Neural crest cell (in vitro differentiated cells): ENCODE results near the gene HERC5. TPM values are rescaled to one million over a fixed set of nuclear protein-coding genes. Genes with fewer than 3 reads are reported as not detected.

Experiments
- DNase-seq: peaks from one replicate; pipeline ENCODE4 v3.0.0; 2021; ENCODE audit warnings: low read depth, mixed read lengths, low spot score
- H3K27ac Mint-ChIP-seq: one replicate; pipeline ENCODE4 v1.8.0; 2021; ENCODE audit warnings: mild to moderate bottlenecking, mixed read lengths; ENCODE audit not compliant: unreplicated experiment
- H3K27me3 Mint-ChIP-seq: 2 replicates; pipeline ENCODE4 v1.8.0; 2021; ENCODE audit warnings: low read depth, mild to moderate bottlenecking, mixed read lengths
- H3K36me3 Mint-ChIP-seq: 2 replicates; pipeline ENCODE4 v1.8.0; 2021; ENCODE audit warnings: low read depth, mild to moderate bottlenecking, mixed read lengths
- H3K4me1 Mint-ChIP-seq: 2 replicates; pipeline ENCODE4 v1.8.0; 2021; ENCODE audit warnings: mixed read lengths
- H3K4me3 Mint-ChIP-seq: one replicate; pipeline ENCODE4 v1.8.0; 2021; ENCODE audit warnings: mild to moderate bottlenecking, mixed read lengths
- H3K9me3 Mint-ChIP-seq: 2 replicates; pipeline ENCODE4 v1.8.0; 2021; ENCODE audit warnings: mixed read lengths
- total RNA-seq: library from RNA; stranded (reverse); gene quantifications from 2 replicates; pipeline ENCODE4 v1.2.1, GENCODE V29; 2021
- TF ChIP-seq, protein P1 (sequence below): fragments of 200-600 bp; sonication (generic); conservative IDR thresholded peaks from 2 replicates; pipeline ENCODE4 v1.5.0; 2021; ENCODE audit warnings: antibody characterized with exemption, mild to moderate bottlenecking

HERC5 gene
- total RNA-seq, 1 donor from 2014 or later = 1.8 TPM

DNA sequence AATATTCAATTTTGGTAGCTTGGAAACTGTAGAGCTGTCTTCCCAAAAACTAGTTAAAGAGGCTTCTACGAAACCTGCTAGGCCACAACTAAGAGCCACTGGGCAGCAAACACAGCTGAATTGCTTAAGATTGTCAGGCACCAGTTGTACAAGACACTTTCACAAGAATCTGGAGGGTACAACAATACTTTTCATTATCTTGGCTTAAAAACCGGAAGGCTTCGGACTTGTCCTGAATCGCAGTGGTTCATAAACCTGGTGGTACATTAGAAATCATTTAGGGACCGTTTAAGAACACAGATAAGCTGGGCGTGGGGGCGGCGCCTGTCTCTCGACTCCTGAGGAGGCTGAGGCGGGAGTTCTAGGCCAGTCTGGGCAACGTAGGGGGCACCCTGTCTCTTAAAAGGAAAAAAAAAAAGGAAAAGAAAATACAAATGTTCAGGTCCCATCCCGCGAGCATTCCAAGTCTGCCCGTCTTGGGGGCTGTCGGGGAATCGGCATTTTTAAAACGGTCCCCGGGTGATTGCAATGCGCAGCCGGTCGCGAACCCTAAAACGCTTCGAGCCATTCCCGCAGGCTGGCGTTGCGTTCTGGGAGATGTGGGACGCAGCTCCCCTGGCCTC is 65.9 kb downstream of the HERC5 start:
- peak; percentile 14 for DNase-seq
- Mint-ChIP-seq H3K4me3 (peak overlapping the region; percentile 99), H3K9me3 (no peaks in the 10 kb centered on the region), H3K36me3 (peaks cover 5% of the 10 kb centered on the region), H3K4me1 (peaks cover 27% of the 10 kb centered on the region), H3K27me3 (no peaks in the 10 kb centered on the region), H3K27ac (peak overlapping the region; percentile 96)
- TF ChIP-seq, protein P1, sequence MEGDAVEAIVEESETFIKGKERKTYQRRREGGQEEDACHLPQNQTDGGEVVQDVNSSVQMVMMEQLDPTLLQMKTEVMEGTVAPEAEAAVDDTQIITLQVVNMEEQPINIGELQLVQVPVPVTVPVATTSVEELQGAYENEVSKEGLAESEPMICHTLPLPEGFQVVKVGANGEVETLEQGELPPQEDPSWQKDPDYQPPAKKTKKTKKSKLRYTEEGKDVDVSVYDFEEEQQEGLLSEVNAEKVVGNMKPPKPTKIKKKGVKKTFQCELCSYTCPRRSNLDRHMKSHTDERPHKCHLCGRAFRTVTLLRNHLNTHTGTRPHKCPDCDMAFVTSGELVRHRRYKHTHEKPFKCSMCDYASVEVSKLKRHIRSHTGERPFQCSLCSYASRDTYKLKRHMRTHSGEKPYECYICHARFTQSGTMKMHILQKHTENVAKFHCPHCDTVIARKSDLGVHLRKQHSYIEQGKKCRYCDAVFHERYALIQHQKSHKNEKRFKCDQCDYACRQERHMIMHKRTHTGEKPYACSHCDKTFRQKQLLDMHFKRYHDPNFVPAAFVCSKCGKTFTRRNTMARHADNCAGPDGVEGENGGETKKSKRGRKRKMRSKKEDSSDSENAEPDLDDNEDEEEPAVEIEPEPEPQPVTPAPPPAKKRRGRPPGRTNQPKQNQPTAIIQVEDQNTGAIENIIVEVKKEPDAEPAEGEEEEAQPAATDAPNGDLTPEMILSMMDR = no peak

DNA sequence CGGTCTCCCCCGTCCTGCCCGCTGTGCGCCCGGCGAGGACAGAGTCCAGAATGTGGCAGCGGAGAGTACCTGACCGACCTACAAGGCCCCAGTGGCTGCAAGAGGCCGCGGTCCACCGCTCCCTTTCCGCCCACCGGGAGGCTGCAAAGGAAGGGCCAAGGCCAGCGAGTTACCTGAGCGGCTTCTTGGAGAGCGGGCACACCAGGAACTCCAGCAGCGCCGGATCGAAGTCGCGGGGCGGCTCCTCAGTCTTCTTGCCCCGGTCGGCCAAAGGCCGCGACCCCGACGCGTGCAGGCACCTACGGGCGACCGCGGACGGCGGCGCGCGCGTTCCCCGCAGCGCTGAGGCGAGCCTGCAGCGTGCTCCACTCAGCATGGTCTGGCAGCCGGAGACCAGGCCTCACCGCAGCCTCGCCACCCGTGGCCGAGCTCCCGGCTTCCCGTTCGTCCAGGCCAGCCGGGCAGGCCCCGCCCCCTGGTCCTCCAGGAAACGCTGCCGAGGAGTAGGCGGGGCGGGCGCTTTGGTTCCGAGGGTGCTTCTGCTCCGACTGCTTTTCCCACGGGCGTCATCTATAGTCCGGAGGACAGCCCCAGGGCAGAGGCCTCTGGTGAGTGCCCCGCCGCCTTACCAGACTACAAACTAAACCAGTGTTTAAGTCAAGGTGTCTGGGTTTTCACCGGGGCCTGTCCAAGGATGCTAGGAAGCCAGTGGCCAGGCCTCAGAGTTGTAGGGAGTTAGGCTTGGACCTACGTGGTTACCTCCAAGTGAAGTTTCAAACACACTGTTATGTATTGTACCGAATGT is 66.6 kb downstream of the HERC5 start, which contains the start of gene PYURF:
TSS of gene PYURF (minus strand) at position 452 of the 805 bp plus-strand sequence. CDS start at position 376, 76 bp downstream.
- no peaks in the 10 kb centered on the region for H3K27me3 Mint-ChIP-seq
- no peaks in the 10 kb centered on the region for H3K9me3 Mint-ChIP-seq
- DNase-seq = peak; percentile 88
- H3K27ac Mint-ChIP-seq = peak within 1 kb of the TSS; percentile 96
- peaks cover 5% of the 10 kb centered on the region for H3K36me3 Mint-ChIP-seq
- peaks cover 27% of the 10 kb centered on the region for H3K4me1 Mint-ChIP-seq
- H3K4me3 Mint-ChIP-seq = peak within 1 kb of the TSS; percentile 99
- TF ChIP-seq, protein P1 = peak; percentile 21

DNA sequence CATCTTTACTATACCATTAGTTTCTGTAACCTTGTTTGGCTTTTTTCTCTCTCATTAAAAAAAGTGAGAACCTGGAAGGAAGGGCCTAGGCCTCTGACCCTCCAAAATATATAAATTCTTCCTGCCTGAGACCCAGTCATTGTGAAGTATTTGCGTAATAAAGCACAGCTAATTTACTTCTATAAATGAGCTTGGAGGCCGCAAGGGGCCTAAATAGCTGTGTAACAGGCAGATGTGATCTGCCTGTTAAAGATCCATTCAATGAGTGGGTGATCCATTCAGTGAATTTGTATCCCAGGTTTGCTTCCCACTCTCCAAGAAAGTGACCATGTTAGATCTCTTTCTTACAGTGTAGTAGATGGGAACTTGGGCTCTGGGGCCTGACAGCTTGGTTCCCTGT is 67.3 kb downstream of the HERC5 start:
- Mint-ChIP-seq H3K9me3 (no peaks in the 10 kb centered on the region), H3K4me3 (peak overlapping the region; percentile 99), H3K4me1 (peaks cover 27% of the 10 kb centered on the region), H3K36me3 (peaks cover 5% of the 10 kb centered on the region), H3K27me3 (no peaks in the 10 kb centered on the region), H3K27ac (peak overlapping the region; percentile 92)
- no peak for DNase-seq
- TF ChIP-seq, protein P1 = no peak

DNA sequence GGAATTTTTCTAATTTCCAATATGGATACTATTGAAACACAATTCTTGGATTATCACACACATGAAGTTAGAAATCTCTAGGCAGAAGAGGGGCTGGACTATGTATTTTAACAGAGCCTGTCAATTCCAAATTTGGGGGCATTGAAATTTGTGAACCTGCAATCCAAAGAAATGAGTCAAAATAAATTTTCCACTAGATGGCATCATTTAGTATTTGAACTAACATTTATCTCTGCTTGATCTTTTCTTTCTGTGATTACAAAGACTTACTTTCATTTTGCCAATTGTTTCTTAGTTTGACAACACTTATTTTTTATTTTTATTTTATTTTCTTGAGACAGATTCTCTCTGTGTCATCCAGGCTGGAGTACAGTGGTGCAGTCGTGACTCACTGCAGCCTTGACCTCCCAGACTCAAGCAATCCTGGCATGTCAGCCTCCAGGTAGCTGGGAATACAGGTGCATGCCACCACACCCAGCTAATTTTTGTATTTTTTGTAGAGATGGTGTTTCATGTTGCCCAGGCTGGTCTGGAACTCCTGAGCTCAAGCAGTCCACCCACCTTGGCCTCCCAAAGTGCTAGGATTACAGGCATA is 69.4 kb downstream of the HERC5 start:
- peaks cover 23% of the 10 kb centered on the region for H3K4me1 Mint-ChIP-seq
- no peaks in the 10 kb centered on the region for H3K9me3 Mint-ChIP-seq
- H3K27ac Mint-ChIP-seq = no peak overlapping the region
- peaks cover under 1% of the 10 kb centered on the region for H3K36me3 Mint-ChIP-seq
- no peak for DNase-seq
- H3K27me3 Mint-ChIP-seq = no peaks in the 10 kb centered on the region
- peak overlapping the region; percentile 69 for H3K4me3 Mint-ChIP-seq
- TF ChIP-seq, protein P1 = peak; percentile 53

DNA sequence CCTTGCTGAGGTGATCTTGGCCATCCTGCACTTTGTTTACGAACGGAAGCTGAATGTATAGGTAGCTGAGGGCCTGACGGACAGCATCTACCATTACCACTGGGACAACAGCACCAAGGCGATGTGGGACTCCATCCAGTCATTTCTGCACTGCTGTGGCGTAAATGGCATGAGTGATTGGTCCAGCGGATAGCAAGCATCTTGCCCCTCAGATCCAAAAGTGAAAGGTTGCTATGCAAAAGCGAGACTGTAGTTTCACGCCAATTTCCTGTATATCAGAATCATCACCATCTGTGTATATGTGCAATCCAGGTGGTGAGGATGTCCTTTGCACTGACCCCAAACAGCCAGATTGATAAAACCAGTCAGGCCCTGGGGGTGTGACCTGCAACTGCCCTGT is 70.9 kb downstream of the HERC5 start:
- peak overlapping the region; percentile 36 for H3K4me3 Mint-ChIP-seq
- H3K9me3 Mint-ChIP-seq = no peaks in the 10 kb centered on the region
- H3K36me3 Mint-ChIP-seq = no peaks in the 10 kb centered on the region
- no peaks in the 10 kb centered on the region for H3K27me3 Mint-ChIP-seq
- H3K27ac Mint-ChIP-seq = no peak overlapping the region
- TF ChIP-seq, protein P1 = no peak
- H3K4me1 Mint-ChIP-seq = peaks cover 13% of the 10 kb centered on the region
- no peak for DNase-seq
